ENCODE results near the gene PRKD1. TPM values are rescaled to one million over a fixed set of nuclear protein-coding genes. Genes with fewer than 3 reads are reported as not detected.

Gene PRKD1
- total RNA-seq, 1 experiment from 2014 or later = 2.7 TPM

- no peaks in the 10 kb centered on the region for H3K4me1 ChIP-seq (ENCODE audit: insufficient read depth, low read length)
- H4K5ac ChIP-seq (ENCODE audit: insufficient read length, low read depth, low read length) = no peak overlapping the region
- no peak overlapping the region for H2BK20ac ChIP-seq (ENCODE audit: low read depth, low read length, poor library complexity, severe bottlenecking)
- H3K56ac ChIP-seq (ENCODE audit: insufficient read length, low read depth, low read length) = no peak overlapping the region
- WGBS (ENCODE audit: extremely low coverage, insufficient read length, low lambda C conversion rate) = no CpG with 5 or more reads among the region's 7 CpGs
- no peak overlapping the region for H2AFZ ChIP-seq (ENCODE audit: low read length)
- H3K9me3 ChIP-seq (ENCODE audit: control insufficient read depth, low read depth, low read length) = no peaks in the 10 kb centered on the region
- no peak overlapping the region for H3K4me2 ChIP-seq (ENCODE audit: insufficient read depth, insufficient read length, low read length)
- no peak overlapping the region for H3K23ac ChIP-seq (ENCODE audit: insufficient read length, low read depth, low read length)
- Mint-ChIP-seq H3K4me3 (no peak overlapping the region), H3K27ac (peak overlapping the region in 1 of 3 experiments; percentile 76; a peak in 2 of 7 replicates), H3K36me3 (ENCODE audit: insufficient read depth in 1 of 3, low read depth in 3 of 3) (no peaks in the 10 kb centered on the region), H3K27me3 (ENCODE audit: low read depth) (no peaks in the 10 kb centered on the region; the same call in 1 of the 2 replicates), H3K4me1 (peaks cover 3 to 4% of the 10 kb centered on the region in 2 experiments), H3K9me3 (no peaks in the 10 kb centered on the region)
- H3K4ac ChIP-seq (ENCODE audit: low read depth, low read length) = no peak overlapping the region
- H2BK12ac ChIP-seq (ENCODE audit: insufficient read length, low read depth, low read length) = no peak overlapping the region
- H2BK5ac ChIP-seq (ENCODE audit: insufficient read length, low read length) = no peak overlapping the region
- no peak overlapping the region for H2BK15ac ChIP-seq (ENCODE audit: low read depth, low read length)
- no peak overlapping the region for H4K91ac ChIP-seq (ENCODE audit: insufficient read length, low read depth, low read length)
- H3K79me2 ChIP-seq (ENCODE audit: insufficient read depth, low read length) = no peaks in the 10 kb centered on the region
- no peaks in the 10 kb centered on the region for H4K20me1 ChIP-seq (ENCODE audit: control insufficient read depth, insufficient read depth, insufficient read length)
- H2BK120ac ChIP-seq (ENCODE audit: low read depth, low read length, poor library complexity, severe bottlenecking) = no peak overlapping the region
- H3K18ac ChIP-seq (ENCODE audit: insufficient read length, low read depth, low read length) = no peak overlapping the region
- no peak overlapping the region for H3K14ac ChIP-seq (ENCODE audit: insufficient read depth, low read length)
- no peaks in the 10 kb centered on the region for H3K27me3 ChIP-seq (ENCODE audit: insufficient read depth, low read length)
- H3K79me1 ChIP-seq (ENCODE audit: insufficient read depth, low read depth, low read length, poor library complexity, severe bottlenecking) = no peaks in the 10 kb centered on the region
- peak overlapping the region; percentile 64 for H4K8ac ChIP-seq (replicated peaks; ENCODE audit: insufficient read length, low read depth, low read length)
- no peak overlapping the region for H2AK5ac ChIP-seq (ENCODE audit: insufficient read length, low read length)
- H3T11ph ChIP-seq (ENCODE audit: low read length) = no peak overlapping the region
- no peak for DNase-seq
- no peak for TF ChIP-seq CTCF (conservative IDR thresholded peaks at IDR 0.05)
- H3K27ac ChIP-seq (ENCODE audit: insufficient read length, low read depth, low read length) = no peak overlapping the region
- no peak overlapping the region for H3K9ac ChIP-seq (ENCODE audit: extremely low read depth, insufficient read length, low read length)
- no peaks in the 10 kb centered on the region for H3K23me2 ChIP-seq (ENCODE audit: insufficient read length, low read depth, low read length, poor library complexity, severe bottlenecking)
Observed at GRCh38 chr14:29895591-29896083, 32.0 kb downstream of the PRKD1 start.
